Neural crest cell (in vitro differentiated cells): ENCODE data around the gene CDO1. TPM values are rescaled to one million over a fixed set of nuclear protein-coding genes. Genes with fewer than 3 reads are reported as not detected.

Source experiments
- DNase-seq: peaks from one replicate; pipeline ENCODE4 v3.0.0; 2021; ENCODE audit warnings: low read depth, mixed read lengths, low spot score
- H3K27ac Mint-ChIP-seq: one replicate; pipeline ENCODE4 v1.8.0; 2021; ENCODE audit warnings: mild to moderate bottlenecking, mixed read lengths; ENCODE audit not compliant: unreplicated experiment
- H3K27me3 Mint-ChIP-seq: 2 replicates; pipeline ENCODE4 v1.8.0; 2021; ENCODE audit warnings: low read depth, mild to moderate bottlenecking, mixed read lengths
- H3K36me3 Mint-ChIP-seq: 2 replicates; pipeline ENCODE4 v1.8.0; 2021; ENCODE audit warnings: low read depth, mild to moderate bottlenecking, mixed read lengths
- H3K4me1 Mint-ChIP-seq: 2 replicates; pipeline ENCODE4 v1.8.0; 2021; ENCODE audit warnings: mixed read lengths
- H3K4me3 Mint-ChIP-seq: one replicate; pipeline ENCODE4 v1.8.0; 2021; ENCODE audit warnings: mild to moderate bottlenecking, mixed read lengths
- H3K9me3 Mint-ChIP-seq: 2 replicates; pipeline ENCODE4 v1.8.0; 2021; ENCODE audit warnings: mixed read lengths
- total RNA-seq: library from RNA; stranded (reverse); gene quantifications from 2 replicates; pipeline ENCODE4 v1.2.1, GENCODE V29; 2021
- TF ChIP-seq, protein P1 (sequence below): fragments of 200-600 bp; sonication (generic); conservative IDR thresholded peaks from 2 replicates; pipeline ENCODE4 v1.5.0; 2021; ENCODE audit warnings: antibody characterized with exemption, mild to moderate bottlenecking

Gene CDO1
- total RNA-seq, 1 donor from 2014 or later: 28.9 TPM

DNA sequence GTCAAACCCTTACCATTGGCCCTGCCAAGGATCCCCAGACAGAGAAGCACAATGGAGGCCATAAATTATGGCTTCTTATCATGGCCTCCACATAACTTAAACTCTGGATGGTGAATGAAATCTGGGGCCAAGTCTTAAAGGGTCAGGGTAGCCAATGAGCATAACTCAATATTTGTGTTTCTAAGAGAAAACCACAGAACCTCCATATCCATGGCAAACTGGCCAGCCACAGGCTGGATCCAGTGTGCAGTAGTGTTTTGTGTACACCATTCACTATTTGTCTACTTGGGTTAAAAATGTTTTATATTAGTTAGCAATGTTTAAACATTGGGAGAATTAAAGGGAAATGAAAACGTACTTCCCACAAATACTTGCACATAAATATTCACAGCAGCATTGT is 60.8 kb downstream of the CDO1 start:
- DNase-seq: no peak

More for the DNA sequence above, 60.8 kb downstream of the CDO1 start:
- no peak overlapping the region for H3K27ac Mint-ChIP-seq
- H3K36me3 Mint-ChIP-seq: no peaks in the 10 kb centered on the region
- H3K4me3 Mint-ChIP-seq: no peak overlapping the region
- no peaks in the 10 kb centered on the region for H3K27me3 Mint-ChIP-seq
- TF ChIP-seq, protein P1, sequence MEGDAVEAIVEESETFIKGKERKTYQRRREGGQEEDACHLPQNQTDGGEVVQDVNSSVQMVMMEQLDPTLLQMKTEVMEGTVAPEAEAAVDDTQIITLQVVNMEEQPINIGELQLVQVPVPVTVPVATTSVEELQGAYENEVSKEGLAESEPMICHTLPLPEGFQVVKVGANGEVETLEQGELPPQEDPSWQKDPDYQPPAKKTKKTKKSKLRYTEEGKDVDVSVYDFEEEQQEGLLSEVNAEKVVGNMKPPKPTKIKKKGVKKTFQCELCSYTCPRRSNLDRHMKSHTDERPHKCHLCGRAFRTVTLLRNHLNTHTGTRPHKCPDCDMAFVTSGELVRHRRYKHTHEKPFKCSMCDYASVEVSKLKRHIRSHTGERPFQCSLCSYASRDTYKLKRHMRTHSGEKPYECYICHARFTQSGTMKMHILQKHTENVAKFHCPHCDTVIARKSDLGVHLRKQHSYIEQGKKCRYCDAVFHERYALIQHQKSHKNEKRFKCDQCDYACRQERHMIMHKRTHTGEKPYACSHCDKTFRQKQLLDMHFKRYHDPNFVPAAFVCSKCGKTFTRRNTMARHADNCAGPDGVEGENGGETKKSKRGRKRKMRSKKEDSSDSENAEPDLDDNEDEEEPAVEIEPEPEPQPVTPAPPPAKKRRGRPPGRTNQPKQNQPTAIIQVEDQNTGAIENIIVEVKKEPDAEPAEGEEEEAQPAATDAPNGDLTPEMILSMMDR: no peak
- no peaks in the 10 kb centered on the region for H3K4me1 Mint-ChIP-seq
- no peaks in the 10 kb centered on the region for H3K9me3 Mint-ChIP-seq

Other genes with a start within 250 kb of the CDO1 start
- gene TICAM2, start 214.2 kb downstream of the CDO1 start, total RNA-seq: 1.4 and 1.9 TPM in 2 replicates
- gene TMED7, start 190.6 kb downstream of the CDO1 start, total RNA-seq: 52.4 and 56.5 TPM in 2 replicates
- gene ATG12, start 24.9 kb upstream of the CDO1 start, total RNA-seq: 52.0 and 56.3 TPM in 2 replicates
- gene AP3S1, start 25.3 kb upstream of the CDO1 start, total RNA-seq: 61.4 and 74.9 TPM in 2 replicates
- gene LVRN, start 145.8 kb upstream of the CDO1 start, total RNA-seq: 0.34 and 0.56 TPM in 2 replicates
- not detected in 2 replicates for gene ARL14EPL, start 215.8 kb upstream of the CDO1 start, total RNA-seq